GM23338 (cell line): Measurements from ENCODE around the gene HERPUD2. TPM values are rescaled to one million over a fixed set of nuclear protein-coding genes. Genes with fewer than 3 reads are reported as not detected.

Experiments used
- ATAC-seq: fragments of 200-7000 bp; cut with Tn5 transposase; 3 replicates; pipeline ENCODE4 v1.9.1; 2020
- DNase-seq: peaks from one replicate; pipeline ENCODE4 v3.0.0-alpha.2; 2015; ENCODE audit warnings: low spot score
- H2AFZ ChIP-seq: fragments of 200-600 bp; sonication (generic); 2 replicates; pipeline ENCODE4 v1.8.0; 2016; ENCODE audit warnings: antibody characterized with exemption, mild to moderate bottlenecking, moderate library complexity
- H3F3A ChIP-seq: fragments of 200-600 bp; sonication (generic); replicated peaks from 2 replicates; pipeline ENCODE4 v1.8.0; 2017; ENCODE audit warnings: antibody characterized with exemption, mixed run types, low read depth
- H3K27ac ChIP-seq: fragments of 200-600 bp; sonication (generic); 2 replicates; pipeline ENCODE4 v1.6.1; 2016; ENCODE audit warnings: low read depth
- H3K27me3 ChIP-seq: fragments of 200-600 bp; sonication (generic); 2 replicates; pipeline ENCODE4 v1.8.0; 2016; ENCODE audit warnings: mild to moderate bottlenecking, mixed run types, moderate library complexity; ENCODE audit not compliant: insufficient read depth
- H3K36me3 ChIP-seq: fragments of 200-600 bp; sonication (generic); 2 replicates; pipeline ENCODE4 v1.8.0; 2016; ENCODE audit warnings: mild to moderate bottlenecking; ENCODE audit not compliant: insufficient read depth
- H3K4me1 ChIP-seq: fragments of 200-600 bp; sonication (generic); 2 replicates; pipeline ENCODE4 v1.8.0; 2016; ENCODE audit warnings: mild to moderate bottlenecking, moderate library complexity; ENCODE audit not compliant: insufficient read depth
- H3K4me2 ChIP-seq: fragments of 200-600 bp; sonication (generic); 2 replicates; pipeline ENCODE4 v1.7.1; 2017; ENCODE audit warnings: mixed run types
- H3K4me3 ChIP-seq: fragments of 200-600 bp; sonication (generic); 2 replicates; pipeline ENCODE4 v1.6.1; 2016; ENCODE audit warnings: mixed run types
- H3K79me2 ChIP-seq: fragments of 200-600 bp; sonication (generic); replicated peaks from 2 replicates; pipeline ENCODE4 v1.8.0; 2017; ENCODE audit warnings: mild to moderate bottlenecking; ENCODE audit not compliant: insufficient read depth
- H3K9me2 ChIP-seq: fragments of 200-600 bp; sonication (generic); 2 replicates; pipeline ENCODE4 v1.8.0; 2017; ENCODE audit not compliant: insufficient read depth
- H4K20me1 ChIP-seq: fragments of 200-600 bp; sonication (generic); replicated peaks from 2 replicates; pipeline ENCODE4 v1.8.0; 2017; ENCODE audit warnings: mild to moderate bottlenecking; ENCODE audit not compliant: insufficient read depth
- H3K27ac Mint-ChIP-seq: 2 replicates; pipeline ENCODE4 v1.8.0; 2020; ENCODE audit warnings: inconsistent platforms, mild to moderate bottlenecking, moderate library complexity, mixed read lengths
- H3K27me3 Mint-ChIP-seq: 3 replicates; pipeline ENCODE4 v1.8.0; 2022; ENCODE audit warnings: low read depth, mild to moderate bottlenecking, moderate library complexity, mixed read lengths, inconsistent platforms; ENCODE audit not compliant: insufficient read depth, poor library complexity
- H3K36me3 Mint-ChIP-seq: 3 replicates; pipeline ENCODE4 v1.8.0; 2021; ENCODE audit warnings: low read depth, mild to moderate bottlenecking, inconsistent platforms, moderate library complexity, mixed read lengths
- H3K4me1 Mint-ChIP-seq: 3 replicates; pipeline ENCODE4 v1.8.0; 2020; ENCODE audit warnings: mild to moderate bottlenecking, inconsistent platforms, mixed read lengths
- H3K4me3 Mint-ChIP-seq: 3 replicates; pipeline ENCODE4 v1.8.0; 2021; ENCODE audit warnings: moderate library complexity, mild to moderate bottlenecking, inconsistent platforms, mixed read lengths
- H3K9me3 Mint-ChIP-seq: 3 replicates; pipeline ENCODE4 v1.8.0; 2020; ENCODE audit warnings: moderate library complexity, mild to moderate bottlenecking, inconsistent platforms, mixed read lengths
- CREB1 ChIP-seq: fragments of 250-450 bp; sonication (Bioruptor Pico); IDR thresholded peaks from 2 replicates; pipeline ENCODE4 v1.5.0; 2020; ENCODE audit warnings: low read depth, mild to moderate bottlenecking, moderate library complexity
- EZH2 ChIP-seq: fragments of 200-600 bp; sonication (generic); IDR thresholded peaks from one replicate; pipeline ENCODE4 v1.8.0; 2017; ENCODE audit warnings: antibody characterized with exemption, mild to moderate bottlenecking, low read depth; ENCODE audit not compliant: unreplicated experiment
- EZH2phosphoT487 ChIP-seq: fragments of 200-600 bp; sonication (generic); IDR thresholded peaks from one replicate; pipeline ENCODE4 v1.8.1; 2018; ENCODE audit warnings: antibody characterized with exemption; ENCODE audit not compliant: unreplicated experiment
- JUNB ChIP-seq: IDR thresholded peaks from one replicate; pipeline ENCODE4 v1.6.1; 2016; ENCODE audit warnings: antibody characterized with exemption; ENCODE audit not compliant: unreplicated experiment
- NANOG ChIP-seq: IDR thresholded peaks from 2 replicates; pipeline ENCODE4 v1.6.1; 2016; ENCODE audit warnings: antibody characterized with exemption, borderline replicate concordance
- POLR2AphosphoS5 ChIP-seq: IDR thresholded peaks from 2 replicates; pipeline ENCODE4 v1.6.1; 2016; ENCODE audit warnings: antibody characterized with exemption, low read depth
- STAT1 ChIP-seq: IDR thresholded peaks from one replicate; pipeline ENCODE4 v1.6.1; 2016; ENCODE audit warnings: antibody characterized with exemption; ENCODE audit not compliant: unreplicated experiment
- ZNF114 ChIP-seq: fragments of 250-450 bp; sonication (Bioruptor Pico); IDR thresholded peaks from 2 replicates; pipeline ENCODE4 v1.5.0; 2020; ENCODE audit warnings: mild to moderate bottlenecking, moderate library complexity
- ZNF331 ChIP-seq: fragments of 250-450 bp; sonication (Bioruptor Pico); IDR thresholded peaks from 2 replicates; pipeline ENCODE4 v1.5.0; 2020; ENCODE audit warnings: low read depth, mild to moderate bottlenecking, moderate library complexity
- polyA plus RNA-seq: library from polyadenylated mRNA; unstranded; fragments of >200 nt; fragmentation: Nextera tagmentation; extraction: Ambion mirVana; gene quantifications from 2 replicates; pipeline ENCODE4 v1.2.1, GENCODE V29; 2016
- total RNA-seq: library from RNA; depleted of rRNA; stranded (reverse); fragments of >200 nt; shearing (Covaris generic); gene quantifications from 2 replicates; pipeline ENCODE4 v1.2.3, GENCODE V29; 2014
- TF ChIP-seq, protein P1 (sequence below), 2 experiments: fragments of 200-600 bp in 1 of 2; sonication (generic) in 1 of 2; conservative IDR thresholded peaks; 2 replicates each; pipeline versions ENCODE4 v1.5.1 to v1.6.1; 2016 to 2017; ENCODE audit warnings: antibody characterized with exemption in 2 of 2, low read depth in 2 of 2, mild to moderate bottlenecking in 2 of 2, moderate library complexity in 1 of 2
- TF ChIP-seq, protein P2 (sequence below): IDR thresholded peaks from one replicate; pipeline ENCODE4 v1.6.1; 2018; ENCODE audit warnings: antibody characterized with exemption; ENCODE audit not compliant: unreplicated experiment
- TF ChIP-seq, protein P3 (sequence below): IDR thresholded peaks from 2 replicates; pipeline ENCODE4 v1.6.1; 2016; ENCODE audit warnings: antibody characterized with exemption
- TF ChIP-seq, protein P4 (sequence below): fragments of 250-450 bp; sonication (Bioruptor Pico); IDR thresholded peaks from 2 replicates; pipeline ENCODE4 v1.5.0; 2020; ENCODE audit warnings: mild to moderate bottlenecking, moderate library complexity

The HERPUD2 gene
- total and polyA plus RNA-seq, 2 experiments from 2014 or later, result 8.0 to 12.0 TPM

DNA sequence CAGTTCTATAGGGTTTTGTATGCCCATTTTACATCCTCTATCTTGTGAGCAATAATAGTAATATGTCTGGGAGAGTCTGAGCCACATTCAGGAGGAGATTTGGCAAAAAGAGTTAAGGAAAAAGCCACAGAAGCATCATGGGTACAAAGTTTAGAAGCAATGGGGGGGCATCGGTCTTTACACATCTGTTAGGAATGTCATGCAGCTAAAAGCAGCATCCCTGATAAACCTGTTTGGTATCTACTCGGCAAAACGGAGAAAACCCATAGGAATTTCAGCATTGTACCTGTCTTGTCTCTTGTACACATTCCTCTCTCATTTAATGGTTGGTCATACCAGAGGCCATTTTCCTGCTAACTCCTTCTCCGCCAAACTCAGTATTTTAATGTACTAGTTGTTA is 12.5 kb upstream of the HERPUD2 start:
- Histone ChIP-seq H4K20me1 (no peaks in the 10 kb centered on the region), H3F3A (no peaks in the 10 kb centered on the region), H3K36me3 (no peaks in the 10 kb centered on the region), H3K27me3 (no peaks in the 10 kb centered on the region), H3K4me3 (no peak overlapping the region), H2AFZ (no peak overlapping the region), H3K4me2 (no peak overlapping the region), H3K9me2 (no peaks in the 10 kb centered on the region), H3K4me1 (no peaks in the 10 kb centered on the region), H3K79me2 (no peaks in the 10 kb centered on the region), H3K27ac (no peak overlapping the region)
- DNase-seq (peak; percentile 69), ATAC-seq (no peak)
- no peak overlapping the region for H3K4me3 Mint-ChIP-seq
- H3K36me3 Mint-ChIP-seq, result no peaks in the 10 kb centered on the region
- peaks cover 5% of the 10 kb centered on the region for H3K4me1 Mint-ChIP-seq
- no peaks in the 10 kb centered on the region for H3K27me3 Mint-ChIP-seq
- no peak overlapping the region for H3K27ac Mint-ChIP-seq
- no peak for TF ChIP-seq CREB1 (CRISPR knock-in tag)
- no peak for TF ChIP-seq EZH2
- TF ChIP-seq, protein P1, sequence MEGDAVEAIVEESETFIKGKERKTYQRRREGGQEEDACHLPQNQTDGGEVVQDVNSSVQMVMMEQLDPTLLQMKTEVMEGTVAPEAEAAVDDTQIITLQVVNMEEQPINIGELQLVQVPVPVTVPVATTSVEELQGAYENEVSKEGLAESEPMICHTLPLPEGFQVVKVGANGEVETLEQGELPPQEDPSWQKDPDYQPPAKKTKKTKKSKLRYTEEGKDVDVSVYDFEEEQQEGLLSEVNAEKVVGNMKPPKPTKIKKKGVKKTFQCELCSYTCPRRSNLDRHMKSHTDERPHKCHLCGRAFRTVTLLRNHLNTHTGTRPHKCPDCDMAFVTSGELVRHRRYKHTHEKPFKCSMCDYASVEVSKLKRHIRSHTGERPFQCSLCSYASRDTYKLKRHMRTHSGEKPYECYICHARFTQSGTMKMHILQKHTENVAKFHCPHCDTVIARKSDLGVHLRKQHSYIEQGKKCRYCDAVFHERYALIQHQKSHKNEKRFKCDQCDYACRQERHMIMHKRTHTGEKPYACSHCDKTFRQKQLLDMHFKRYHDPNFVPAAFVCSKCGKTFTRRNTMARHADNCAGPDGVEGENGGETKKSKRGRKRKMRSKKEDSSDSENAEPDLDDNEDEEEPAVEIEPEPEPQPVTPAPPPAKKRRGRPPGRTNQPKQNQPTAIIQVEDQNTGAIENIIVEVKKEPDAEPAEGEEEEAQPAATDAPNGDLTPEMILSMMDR (conservative IDR thresholded peaks at IDR 0.05; ENCODE audit: low read depth in 2 of 2), result no peak
- no peak for TF ChIP-seq POLR2AphosphoS5
- TF ChIP-seq, protein P2, sequence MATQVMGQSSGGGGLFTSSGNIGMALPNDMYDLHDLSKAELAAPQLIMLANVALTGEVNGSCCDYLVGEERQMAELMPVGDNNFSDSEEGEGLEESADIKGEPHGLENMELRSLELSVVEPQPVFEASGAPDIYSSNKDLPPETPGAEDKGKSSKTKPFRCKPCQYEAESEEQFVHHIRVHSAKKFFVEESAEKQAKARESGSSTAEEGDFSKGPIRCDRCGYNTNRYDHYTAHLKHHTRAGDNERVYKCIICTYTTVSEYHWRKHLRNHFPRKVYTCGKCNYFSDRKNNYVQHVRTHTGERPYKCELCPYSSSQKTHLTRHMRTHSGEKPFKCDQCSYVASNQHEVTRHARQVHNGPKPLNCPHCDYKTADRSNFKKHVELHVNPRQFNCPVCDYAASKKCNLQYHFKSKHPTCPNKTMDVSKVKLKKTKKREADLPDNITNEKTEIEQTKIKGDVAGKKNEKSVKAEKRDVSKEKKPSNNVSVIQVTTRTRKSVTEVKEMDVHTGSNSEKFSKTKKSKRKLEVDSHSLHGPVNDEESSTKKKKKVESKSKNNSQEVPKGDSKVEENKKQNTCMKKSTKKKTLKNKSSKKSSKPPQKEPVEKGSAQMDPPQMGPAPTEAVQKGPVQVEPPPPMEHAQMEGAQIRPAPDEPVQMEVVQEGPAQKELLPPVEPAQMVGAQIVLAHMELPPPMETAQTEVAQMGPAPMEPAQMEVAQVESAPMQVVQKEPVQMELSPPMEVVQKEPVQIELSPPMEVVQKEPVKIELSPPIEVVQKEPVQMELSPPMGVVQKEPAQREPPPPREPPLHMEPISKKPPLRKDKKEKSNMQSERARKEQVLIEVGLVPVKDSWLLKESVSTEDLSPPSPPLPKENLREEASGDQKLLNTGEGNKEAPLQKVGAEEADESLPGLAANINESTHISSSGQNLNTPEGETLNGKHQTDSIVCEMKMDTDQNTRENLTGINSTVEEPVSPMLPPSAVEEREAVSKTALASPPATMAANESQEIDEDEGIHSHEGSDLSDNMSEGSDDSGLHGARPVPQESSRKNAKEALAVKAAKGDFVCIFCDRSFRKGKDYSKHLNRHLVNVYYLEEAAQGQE, result no peak
- TF ChIP-seq, protein P3, sequence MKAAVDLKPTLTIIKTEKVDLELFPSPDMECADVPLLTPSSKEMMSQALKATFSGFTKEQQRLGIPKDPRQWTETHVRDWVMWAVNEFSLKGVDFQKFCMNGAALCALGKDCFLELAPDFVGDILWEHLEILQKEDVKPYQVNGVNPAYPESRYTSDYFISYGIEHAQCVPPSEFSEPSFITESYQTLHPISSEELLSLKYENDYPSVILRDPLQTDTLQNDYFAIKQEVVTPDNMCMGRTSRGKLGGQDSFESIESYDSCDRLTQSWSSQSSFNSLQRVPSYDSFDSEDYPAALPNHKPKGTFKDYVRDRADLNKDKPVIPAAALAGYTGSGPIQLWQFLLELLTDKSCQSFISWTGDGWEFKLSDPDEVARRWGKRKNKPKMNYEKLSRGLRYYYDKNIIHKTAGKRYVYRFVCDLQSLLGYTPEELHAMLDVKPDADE, result no peak
- no peak for TF ChIP-seq JUNB
- no peak for TF ChIP-seq ZNF331 (CRISPR knock-in tag)
- no peak for TF ChIP-seq ZNF114 (CRISPR knock-in tag)
- no peak for TF ChIP-seq EZH2phosphoT487
- TF ChIP-seq, protein P4, sequence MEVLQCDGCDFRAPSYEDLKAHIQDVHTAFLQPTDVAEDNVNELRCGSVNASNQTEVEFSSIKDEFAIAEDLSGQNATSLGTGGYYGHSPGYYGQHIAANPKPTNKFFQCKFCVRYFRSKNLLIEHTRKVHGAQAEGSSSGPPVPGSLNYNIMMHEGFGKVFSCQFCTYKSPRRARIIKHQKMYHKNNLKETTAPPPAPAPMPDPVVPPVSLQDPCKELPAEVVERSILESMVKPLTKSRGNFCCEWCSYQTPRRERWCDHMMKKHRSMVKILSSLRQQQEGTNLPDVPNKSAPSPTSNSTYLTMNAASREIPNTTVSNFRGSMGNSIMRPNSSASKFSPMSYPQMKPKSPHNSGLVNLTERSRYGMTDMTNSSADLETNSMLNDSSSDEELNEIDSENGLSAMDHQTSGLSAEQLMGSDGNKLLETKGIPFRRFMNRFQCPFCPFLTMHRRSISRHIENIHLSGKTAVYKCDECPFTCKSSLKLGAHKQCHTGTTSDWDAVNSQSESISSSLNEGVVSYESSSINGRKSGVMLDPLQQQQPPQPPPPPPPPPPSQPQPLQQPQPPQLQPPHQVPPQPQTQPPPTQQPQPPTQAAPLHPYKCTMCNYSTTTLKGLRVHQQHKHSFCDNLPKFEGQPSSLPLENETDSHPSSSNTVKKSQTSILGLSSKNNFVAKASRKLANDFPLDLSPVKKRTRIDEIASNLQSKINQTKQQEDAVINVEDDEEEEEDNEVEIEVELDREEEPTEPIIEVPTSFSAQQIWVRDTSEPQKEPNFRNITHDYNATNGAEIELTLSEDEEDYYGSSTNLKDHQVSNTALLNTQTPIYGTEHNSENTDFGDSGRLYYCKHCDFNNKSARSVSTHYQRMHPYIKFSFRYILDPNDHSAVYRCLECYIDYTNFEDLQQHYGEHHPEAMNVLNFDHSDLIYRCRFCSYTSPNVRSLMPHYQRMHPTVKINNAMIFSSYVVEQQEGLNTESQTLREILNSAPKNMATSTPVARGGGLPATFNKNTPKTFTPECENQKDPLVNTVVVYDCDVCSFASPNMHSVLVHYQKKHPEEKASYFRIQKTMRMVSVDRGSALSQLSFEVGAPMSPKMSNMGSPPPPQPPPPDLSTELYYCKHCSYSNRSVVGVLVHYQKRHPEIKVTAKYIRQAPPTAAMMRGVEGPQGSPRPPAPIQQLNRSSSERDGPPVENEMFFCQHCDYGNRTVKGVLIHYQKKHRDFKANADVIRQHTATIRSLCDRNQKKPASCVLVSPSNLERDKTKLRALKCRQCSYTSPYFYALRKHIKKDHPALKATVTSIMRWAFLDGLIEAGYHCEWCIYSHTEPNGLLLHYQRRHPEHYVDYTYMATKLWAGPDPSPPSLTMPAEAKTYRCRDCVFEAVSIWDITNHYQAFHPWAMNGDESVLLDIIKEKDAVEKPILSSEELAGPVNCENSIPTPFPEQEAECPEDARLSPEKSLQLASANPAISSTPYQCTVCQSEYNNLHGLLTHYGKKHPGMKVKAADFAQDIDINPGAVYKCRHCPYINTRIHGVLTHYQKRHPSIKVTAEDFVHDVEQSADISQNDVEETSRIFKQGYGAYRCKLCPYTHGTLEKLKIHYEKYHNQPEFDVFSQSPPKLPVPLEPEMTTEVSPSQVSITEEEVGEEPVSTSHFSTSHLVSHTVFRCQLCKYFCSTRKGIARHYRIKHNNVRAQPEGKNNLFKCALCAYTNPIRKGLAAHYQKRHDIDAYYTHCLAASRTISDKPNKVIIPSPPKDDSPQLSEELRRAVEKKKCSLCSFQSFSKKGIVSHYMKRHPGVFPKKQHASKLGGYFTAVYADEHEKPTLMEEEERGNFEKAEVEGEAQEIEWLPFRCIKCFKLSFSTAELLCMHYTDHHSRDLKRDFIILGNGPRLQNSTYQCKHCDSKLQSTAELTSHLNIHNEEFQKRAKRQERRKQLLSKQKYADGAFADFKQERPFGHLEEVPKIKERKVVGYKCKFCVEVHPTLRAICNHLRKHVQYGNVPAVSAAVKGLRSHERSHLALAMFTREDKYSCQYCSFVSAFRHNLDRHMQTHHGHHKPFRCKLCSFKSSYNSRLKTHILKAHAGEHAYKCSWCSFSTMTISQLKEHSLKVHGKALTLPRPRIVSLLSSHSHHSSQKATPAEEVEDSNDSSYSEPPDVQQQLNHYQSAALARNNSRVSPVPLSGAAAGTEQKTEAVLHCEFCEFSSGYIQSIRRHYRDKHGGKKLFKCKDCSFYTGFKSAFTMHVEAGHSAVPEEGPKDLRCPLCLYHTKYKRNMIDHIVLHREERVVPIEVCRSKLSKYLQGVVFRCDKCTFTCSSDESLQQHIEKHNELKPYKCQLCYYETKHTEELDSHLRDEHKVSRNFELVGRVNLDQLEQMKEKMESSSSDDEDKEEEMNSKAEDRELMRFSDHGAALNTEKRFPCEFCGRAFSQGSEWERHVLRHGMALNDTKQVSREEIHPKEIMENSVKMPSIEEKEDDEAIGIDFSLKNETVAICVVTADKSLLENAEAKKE (CRISPR knock-in tag), result no peak
- no peak for TF ChIP-seq STAT1
- TF ChIP-seq NANOG, result no peak
- no peaks in the 10 kb centered on the region for H3K9me3 Mint-ChIP-seq
